WTC11 (cell line): ENCODE data around the gene TTYH1. TPM values are rescaled to one million over a fixed set of nuclear protein-coding genes. Genes with fewer than 3 reads are reported as not detected.

Source experiments
- ATAC-seq: fragments of 200-7000 bp; cut with Tn5 transposase; 2 replicates; pipeline ENCODE4 v1.10.0; 2021; ENCODE audit warnings: mild to moderate bottlenecking, moderate library complexity
- CTCF ChIA-PET: fragments of 300-600 bp; sonication (Branson Sonifier 250); formaldehyde crosslinking; loops from one replicate; lab custom pipeline; 2021; ENCODE audit warnings: antibody characterized with exemption; lab: Charles Lee
- POLR2A ChIA-PET: fragments of 350-600 bp; sonication (Branson Sonifier 250); formaldehyde crosslinking; loops from one replicate; lab custom pipeline; 2021; ENCODE audit warnings: antibody characterized with exemption; lab: Charles Lee
- DNase-seq: peaks from one replicate; pipeline ENCODE4 v3.0.0; 2021; ENCODE audit warnings: low spot score
- H3K27ac Mint-ChIP-seq: 2 replicates; pipeline ENCODE4 v1.8.0; 2021; ENCODE audit warnings: mixed read lengths
- H3K27me3 Mint-ChIP-seq: 2 replicates; pipeline ENCODE4 v1.8.0; 2021; ENCODE audit warnings: low read depth, mild to moderate bottlenecking, moderate library complexity, mixed read lengths
- H3K36me3 Mint-ChIP-seq: 2 replicates; pipeline ENCODE4 v1.8.0; 2021; ENCODE audit warnings: mixed read lengths
- H3K4me1 Mint-ChIP-seq: 2 replicates; pipeline ENCODE4 v1.8.0; 2022; ENCODE audit warnings: mixed read lengths
- H3K4me3 Mint-ChIP-seq: 2 replicates; pipeline ENCODE4 v1.8.0; 2021; ENCODE audit warnings: mild to moderate bottlenecking, moderate library complexity, mixed read lengths
- H3K9me3 Mint-ChIP-seq: 2 replicates; pipeline ENCODE4 v1.8.0; 2021; ENCODE audit warnings: mixed read lengths
- AFF4 ChIP-seq: sonication (generic); formaldehyde crosslinking; IDR thresholded peaks from 2 replicates; pipeline ENCODE4 v1.8.1; 2023; ENCODE audit warnings: mild to moderate bottlenecking, missing genetic modification reagents, borderline replicate concordance
- ARID4B ChIP-seq: sonication (generic); formaldehyde crosslinking; IDR thresholded peaks from 2 replicates; pipeline ENCODE4 v1.8.0; 2023; ENCODE audit warnings: missing genetic modification reagents, mild to moderate bottlenecking, borderline replicate concordance
- CBFB ChIP-seq: sonication (generic); formaldehyde crosslinking; IDR thresholded peaks from 2 replicates; pipeline ENCODE4 v1.8.1; 2022; ENCODE audit warnings: mild to moderate bottlenecking, low read depth, missing genetic modification reagents
- CTCF ChIP-seq: fragments of 200-600 bp; IDR thresholded peaks from 2 replicates; pipeline ENCODE4 v1.8.0; 2022; ENCODE audit warnings: antibody characterized with exemption
- FOXJ3 ChIP-seq: sonication (generic); formaldehyde crosslinking; IDR thresholded peaks from 2 replicates; pipeline ENCODE4 v1.9.0; 2021; ENCODE audit warnings: missing genetic modification reagents, mild to moderate bottlenecking, borderline replicate concordance
- GABPB1 ChIP-seq: sonication (generic); formaldehyde crosslinking; IDR thresholded peaks from 2 replicates; pipeline ENCODE4 v1.8.1; 2023; ENCODE audit warnings: mild to moderate bottlenecking, missing genetic modification reagents
- HMGXB4 ChIP-seq: sonication (generic); formaldehyde crosslinking; IDR thresholded peaks from 2 replicates; pipeline ENCODE4 v1.8.1; 2023; ENCODE audit warnings: mild to moderate bottlenecking, moderate library complexity, missing genetic modification reagents
- NFATC4 ChIP-seq: fragments of 250-450 bp; sonication (Bioruptor Pico); IDR thresholded peaks from 2 replicates; pipeline ENCODE4 v1.9.0; 2021; ENCODE audit warnings: mild to moderate bottlenecking
- SMAD4 ChIP-seq: sonication (generic); formaldehyde crosslinking; IDR thresholded peaks from 2 replicates; pipeline ENCODE4 v1.8.0; 2022; ENCODE audit warnings: mild to moderate bottlenecking, missing genetic modification reagents
- SOX15 ChIP-seq: fragments of 250-450 bp; sonication (Bioruptor Pico); IDR thresholded peaks from 2 replicates; pipeline ENCODE4 v1.9.0; 2021; ENCODE audit warnings: mild to moderate bottlenecking
- ZNF219 ChIP-seq: sonication (generic); formaldehyde crosslinking; IDR thresholded peaks from 2 replicates; pipeline ENCODE4 v1.8.0; 2023; ENCODE audit warnings: missing genetic modification reagents, mild to moderate bottlenecking, borderline replicate concordance
- ZNF263 ChIP-seq: sonication (generic); formaldehyde crosslinking; IDR thresholded peaks from 2 replicates; pipeline ENCODE4 v1.8.1; 2022; ENCODE audit warnings: low read depth, mild to moderate bottlenecking, moderate library complexity, missing genetic modification reagents
- total RNA-seq: library from RNA; stranded (reverse); gene quantifications from 3 replicates; pipeline ENCODE4 v1.2.3, GENCODE V29; 2021
- TF ChIP-seq, protein P1 (sequence below): fragments of 250-450 bp; sonication (Bioruptor Pico); IDR thresholded peaks from 2 replicates; pipeline ENCODE4 v1.8.0; 2021; ENCODE audit warnings: mild to moderate bottlenecking
- TF ChIP-seq, protein P2 (sequence below): fragments of 250-450 bp; sonication (Bioruptor Pico); IDR thresholded peaks from 2 replicates; pipeline ENCODE4 v1.9.0; 2021; ENCODE audit warnings: moderate library complexity, mild to moderate bottlenecking, inconsistent platforms, borderline replicate concordance

TTYH1 gene
- total RNA-seq, 1 experiment from 2014 or later: 37.1 TPM

- TF ChIP-seq SMAD4 (CRISPR knock-in tag) (no peak), ZNF263 (CRISPR knock-in tag) (no peak), NFATC4 (no peak)
- TF ChIP-seq, protein P1, sequence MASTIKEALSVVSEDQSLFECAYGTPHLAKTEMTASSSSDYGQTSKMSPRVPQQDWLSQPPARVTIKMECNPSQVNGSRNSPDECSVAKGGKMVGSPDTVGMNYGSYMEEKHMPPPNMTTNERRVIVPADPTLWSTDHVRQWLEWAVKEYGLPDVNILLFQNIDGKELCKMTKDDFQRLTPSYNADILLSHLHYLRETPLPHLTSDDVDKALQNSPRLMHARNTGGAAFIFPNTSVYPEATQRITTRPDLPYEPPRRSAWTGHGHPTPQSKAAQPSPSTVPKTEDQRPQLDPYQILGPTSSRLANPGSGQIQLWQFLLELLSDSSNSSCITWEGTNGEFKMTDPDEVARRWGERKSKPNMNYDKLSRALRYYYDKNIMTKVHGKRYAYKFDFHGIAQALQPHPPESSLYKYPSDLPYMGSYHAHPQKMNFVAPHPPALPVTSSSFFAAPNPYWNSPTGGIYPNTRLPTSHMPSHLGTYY (CRISPR knock-in tag): no peak
Measured at GRCh38 chr19:54424660-54425381, 9.6 kb downstream of the TTYH1 start (continued).

DNA sequence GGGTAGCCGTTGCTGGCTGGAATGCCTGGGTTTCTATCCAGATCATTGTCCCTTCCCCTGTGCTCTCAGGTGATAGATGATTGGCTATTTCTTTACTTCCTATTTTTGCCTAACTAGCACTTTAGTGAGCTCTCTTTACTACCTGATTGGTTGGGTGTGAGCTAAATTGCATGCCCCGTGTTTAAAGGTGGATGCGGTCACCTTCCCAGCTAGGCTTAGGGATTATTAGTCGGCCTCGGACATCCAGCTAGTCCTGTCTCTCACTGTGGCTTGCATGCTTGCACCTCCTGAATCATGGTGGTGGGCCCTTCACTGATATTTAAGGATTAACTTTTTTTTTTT is 10.1 kb downstream of the TTYH1 start:
- Mint-ChIP-seq H3K9me3 (no peaks in the 10 kb centered on the region), H3K36me3 (peaks cover 12% of the 10 kb centered on the region), H3K27me3 (peaks cover 30% of the 10 kb centered on the region), H3K4me1 (peaks cover 24% of the 10 kb centered on the region), H3K4me3 (no peak overlapping the region), H3K27ac (no peak overlapping the region)
- TF ChIP-seq, protein P2, sequence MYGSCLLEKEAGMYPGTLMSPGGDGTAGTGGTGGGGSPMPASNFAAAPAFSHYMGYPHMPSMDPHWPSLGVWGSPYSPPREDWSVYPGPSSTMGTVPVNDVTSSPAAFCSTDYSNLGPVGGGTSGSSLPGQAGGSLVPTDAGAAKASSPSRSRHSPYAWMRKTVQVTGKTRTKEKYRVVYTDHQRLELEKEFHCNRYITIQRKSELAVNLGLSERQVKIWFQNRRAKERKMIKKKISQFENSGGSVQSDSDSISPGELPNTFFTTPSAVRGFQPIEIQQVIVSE: no peak
- TF ChIP-seq ZNF219 (CRISPR knock-in tag) (no peak), CTCF (no peak), CBFB (no peak), SOX15 (CRISPR knock-in tag) (no peak), FOXJ3 (no peak), HMGXB4 (no peak), ARID4B (CRISPR knock-in tag) (no peak), AFF4 (CRISPR knock-in tag) (no peak), GABPB1 (CRISPR knock-in tag) (no peak)
- TF ChIP-seq, protein P1 (CRISPR knock-in tag): no peak
- POLR2A ChIA-PET: no interaction called here
- no peak for ATAC-seq
- CTCF ChIA-PET: interaction anchor here (1.1 to 1.9 kb wide), 3 partner anchors 14 to 159 kb away, joined by 4 to 6 read pairs (median 5); no protein-coding TSS in a partner anchor
- no peak for DNase-seq
